IMR-90 (cell line): ENCODE data around the gene FAM210B.

Source experiments
- FOS ChIP-seq: fragments of 150-350 bp; IDR thresholded peaks from 2 replicates; pipeline ENCODE4 v1.6.1; 2016; ENCODE audit warnings: low read depth, low read length
- MAFK ChIP-seq: IDR thresholded peaks from 2 replicates; pipeline ENCODE4 v1.6.1; 2012; ENCODE audit warnings: low read depth, low read length, improper control_type of control experiment
- MXI1 ChIP-seq: IDR thresholded peaks from 2 replicates; pipeline ENCODE4 v1.6.1; 2012; ENCODE audit warnings: low read depth, mild to moderate bottlenecking, low read length, moderate library complexity, borderline replicate concordance
- POLR2A ChIP-seq: IDR thresholded peaks from 2 replicates; pipeline ENCODE4 v1.6.1; 2012; ENCODE audit warnings: mild to moderate bottlenecking, low read depth, low read length
- RAD21 ChIP-seq: IDR thresholded peaks from 2 replicates; pipeline ENCODE4 v1.6.1; 2012; ENCODE audit warnings: low read length, improper control_type of control experiment
- TF ChIP-seq, protein P1 (sequence below): conservative IDR thresholded peaks from 2 replicates; pipeline ENCODE4 v1.5.1; 2012; ENCODE audit warnings: mild to moderate bottlenecking, low read depth, low read length, improper control_type of control experiment

DNA sequence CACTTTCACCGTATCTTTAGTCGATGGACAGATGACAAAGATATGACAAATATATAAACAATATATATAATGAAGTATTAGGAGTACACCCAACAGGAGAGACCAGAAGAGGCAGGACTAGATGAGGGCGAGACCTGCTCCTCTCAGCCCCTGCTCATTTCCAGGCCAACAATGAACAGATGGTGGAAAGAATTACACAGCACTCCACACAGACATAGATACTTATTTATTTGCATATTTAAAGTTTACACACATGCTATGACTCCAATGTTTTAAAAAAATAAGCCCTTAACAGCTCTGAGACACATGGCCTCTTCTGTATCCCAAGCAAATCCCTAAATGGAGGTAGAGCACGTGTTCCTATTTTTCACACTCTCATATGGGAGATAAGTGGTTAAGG lies 10.4 kb downstream of the FAM210B start:
- TF ChIP-seq MXI1 (no peak), MAFK (no peak), POLR2A (no peak), RAD21 (no peak), FOS (no peak)
- TF ChIP-seq, protein P1, sequence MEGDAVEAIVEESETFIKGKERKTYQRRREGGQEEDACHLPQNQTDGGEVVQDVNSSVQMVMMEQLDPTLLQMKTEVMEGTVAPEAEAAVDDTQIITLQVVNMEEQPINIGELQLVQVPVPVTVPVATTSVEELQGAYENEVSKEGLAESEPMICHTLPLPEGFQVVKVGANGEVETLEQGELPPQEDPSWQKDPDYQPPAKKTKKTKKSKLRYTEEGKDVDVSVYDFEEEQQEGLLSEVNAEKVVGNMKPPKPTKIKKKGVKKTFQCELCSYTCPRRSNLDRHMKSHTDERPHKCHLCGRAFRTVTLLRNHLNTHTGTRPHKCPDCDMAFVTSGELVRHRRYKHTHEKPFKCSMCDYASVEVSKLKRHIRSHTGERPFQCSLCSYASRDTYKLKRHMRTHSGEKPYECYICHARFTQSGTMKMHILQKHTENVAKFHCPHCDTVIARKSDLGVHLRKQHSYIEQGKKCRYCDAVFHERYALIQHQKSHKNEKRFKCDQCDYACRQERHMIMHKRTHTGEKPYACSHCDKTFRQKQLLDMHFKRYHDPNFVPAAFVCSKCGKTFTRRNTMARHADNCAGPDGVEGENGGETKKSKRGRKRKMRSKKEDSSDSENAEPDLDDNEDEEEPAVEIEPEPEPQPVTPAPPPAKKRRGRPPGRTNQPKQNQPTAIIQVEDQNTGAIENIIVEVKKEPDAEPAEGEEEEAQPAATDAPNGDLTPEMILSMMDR, result no peak
